Neural cell (in vitro differentiated cells): ENCODE measurements around the gene TFDP2. TPM values are rescaled to one million over a fixed set of nuclear protein-coding genes. Genes with fewer than 3 reads are reported as not detected.

ENCODE experiments used
- H2AFZ ChIP-seq: fragments of 200-600, 300-800 bp; sonication (generic), shearing (Covaris generic); 2 replicates; pipeline ENCODE4 v1.6.0; 2014; ENCODE audit warnings: low read depth, mild to moderate bottlenecking, antibody characterized with exemption, low read length, moderate library complexity
- H3F3A ChIP-seq: fragments of 200-600 bp; shearing (Covaris generic); 2 replicates; pipeline ENCODE4 v1.6.1; 2016; ENCODE audit warnings: mild to moderate bottlenecking, moderate library complexity, mixed read lengths, antibody characterized with exemption, low read length; ENCODE audit not compliant: insufficient read depth, poor library complexity, severe bottlenecking
- H3K27ac ChIP-seq: fragments of 200-600, 300-800 bp; sonication (generic), shearing (Covaris generic); 2 replicates; pipeline ENCODE4 v1.5.1; 2014; ENCODE audit warnings: mild to moderate bottlenecking, low read length, moderate library complexity
- H3K27me3 ChIP-seq: fragments of 300-800, 200-600 bp; sonication (generic), shearing (Covaris generic); 2 replicates; pipeline ENCODE4 v1.6.0; 2014; ENCODE audit warnings: mild to moderate bottlenecking, low read depth, low read length, moderate library complexity; ENCODE audit not compliant: insufficient read depth
- H3K36me3 ChIP-seq: fragments of 300-800, 200-600 bp; sonication (generic), shearing (Covaris generic); 2 replicates; pipeline ENCODE4 v1.5.1; 2014; ENCODE audit warnings: mild to moderate bottlenecking, antibody characterized with exemption, low read length, moderate library complexity; ENCODE audit not compliant: insufficient read depth
- H3K4me2 ChIP-seq: fragments of 300-800, 200-600 bp; sonication (generic), shearing (Covaris generic); 2 replicates; pipeline ENCODE4 v1.6.0; 2014; ENCODE audit warnings: mild to moderate bottlenecking, low read length
- H3K4me3 ChIP-seq: fragments of 300-800, 200-600 bp; sonication (generic), shearing (Covaris generic); 2 replicates; pipeline ENCODE4 v1.5.1; 2014; ENCODE audit warnings: mild to moderate bottlenecking, low read length, moderate library complexity
- H3K79me2 ChIP-seq: fragments of 200-600 bp; shearing (Covaris generic); replicated peaks from 2 replicates; pipeline ENCODE4 v1.6.0; 2014; ENCODE audit warnings: mild to moderate bottlenecking, low read length, moderate library complexity; ENCODE audit not compliant: insufficient read depth
- H3K9ac ChIP-seq: fragments of 300-800, 200-600 bp; sonication (generic), shearing (Covaris generic); 2 replicates; pipeline ENCODE4 v1.6.1; 2016; ENCODE audit warnings: mild to moderate bottlenecking, low read length, mixed read lengths
- H3K9me2 ChIP-seq: fragments of 200-600 bp; shearing (Covaris generic); 2 replicates; pipeline ENCODE4 v1.6.1; 2016; ENCODE audit warnings: mild to moderate bottlenecking, low read length, mixed read lengths; ENCODE audit not compliant: insufficient read depth
- H3K9me3 ChIP-seq: fragments of 200-600, 300-800 bp; sonication (generic), shearing (Covaris generic); 2 replicates; pipeline ENCODE4 v1.6.1; 2016; ENCODE audit warnings: mild to moderate bottlenecking, mixed run types, low read length, moderate library complexity, mixed read lengths
- H4K20me1 ChIP-seq: fragments of 200-600 bp; shearing (Covaris generic); 2 replicates; pipeline ENCODE4 v1.6.1; 2016; ENCODE audit warnings: mild to moderate bottlenecking, mixed run types; ENCODE audit not compliant: insufficient read depth
- EP300 ChIP-seq: fragments of 450-650 bp; conservative IDR thresholded peaks from 2 replicates; pipeline ENCODE4 v1.6.1; 2014; ENCODE audit warnings: antibody characterized with exemption, mild to moderate bottlenecking, moderate library complexity; ENCODE audit not compliant: poor library complexity, severe bottlenecking
- EZH2 ChIP-seq: fragments of 200-600, 300-800 bp; shearing (Covaris generic), sonication (generic); IDR thresholded peaks from 2 replicates; pipeline ENCODE4 v1.6.1; 2014; ENCODE audit warnings: antibody characterized with exemption, low read length, borderline replicate concordance, mild to moderate bottlenecking; ENCODE audit not compliant: insufficient read depth, poor library complexity, severe bottlenecking
- MXI1 ChIP-seq: fragments of 450-650 bp; conservative IDR thresholded peaks from 2 replicates; pipeline ENCODE4 v1.6.1; 2014; ENCODE audit warnings: antibody characterized with exemption, mild to moderate bottlenecking; ENCODE audit not compliant: poor library complexity, severe bottlenecking
- POLR2AphosphoS5 ChIP-seq: IDR thresholded peaks from 2 replicates; pipeline ENCODE4 v1.6.1; 2012
- RAD21 ChIP-seq: fragments of 450-650 bp; conservative IDR thresholded peaks from 2 replicates; pipeline ENCODE4 v1.6.1; 2014; ENCODE audit warnings: antibody characterized with exemption, mild to moderate bottlenecking, moderate library complexity
- SMC3 ChIP-seq: fragments of 450-650 bp; conservative IDR thresholded peaks from 2 replicates; pipeline ENCODE4 v1.6.1; 2014; ENCODE audit warnings: antibody characterized with exemption, mild to moderate bottlenecking, moderate library complexity; ENCODE audit not compliant: poor library complexity
- TAF1 ChIP-seq: IDR thresholded peaks from 2 replicates; pipeline ENCODE4 v1.6.1; 2012; ENCODE audit warnings: low read depth
- polyA plus RNA-seq: library from polyadenylated mRNA; depleted of rRNA; stranded (reverse); fragments of >200 nt; gene quantifications from 2 replicates; pipeline ENCODE4 v1.2.3, GENCODE V29; 2014
- TF ChIP-seq, protein P1 (sequence below): IDR thresholded peaks from 2 replicates; pipeline ENCODE4 v1.6.1; 2012; ENCODE audit warnings: borderline replicate concordance
- TF ChIP-seq, protein P2 (sequence below): fragments of 450-650 bp; IDR thresholded peaks from 2 replicates; pipeline ENCODE4 v1.5.1; 2014; ENCODE audit warnings: antibody characterized with exemption, mild to moderate bottlenecking, moderate library complexity; ENCODE audit not compliant: poor library complexity, severe bottlenecking

TFDP2 gene
- polyA plus RNA-seq, 1 donor from 2014 or later, result 17.0 TPM

DNA sequence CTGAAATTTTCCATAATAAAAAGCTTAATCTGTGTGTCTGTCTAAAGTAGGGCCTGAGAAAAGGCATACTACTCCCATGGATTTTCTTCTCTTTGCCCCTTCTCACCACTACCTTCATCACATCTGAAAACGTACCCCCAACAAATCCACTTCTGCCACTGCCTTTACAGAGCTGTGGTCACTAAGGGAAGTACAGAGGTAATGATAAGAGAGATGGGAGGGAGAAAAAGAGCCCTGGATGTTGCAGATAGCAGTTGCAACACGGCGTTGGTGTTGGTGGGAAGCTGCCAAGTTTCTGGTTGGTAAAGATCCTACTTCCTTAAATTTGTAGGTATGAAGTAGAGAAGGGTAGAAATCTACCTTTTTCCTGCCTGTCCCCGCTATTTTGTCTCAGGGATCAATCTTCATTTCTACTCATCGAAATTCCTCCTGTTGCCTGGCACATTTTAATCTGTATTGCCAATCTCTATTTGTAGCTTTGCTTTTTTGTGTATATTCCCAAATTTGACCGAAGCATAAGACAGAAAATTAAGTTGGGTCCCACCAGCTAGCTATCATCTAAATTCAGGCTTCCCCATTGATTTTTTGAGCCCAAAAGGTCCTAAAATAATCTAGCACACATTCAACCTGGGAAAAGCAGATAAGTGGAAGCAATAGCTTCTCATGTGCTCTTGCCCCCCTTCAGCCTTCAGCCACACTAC, 102.9 kb downstream of the TFDP2 start:
- H3K79me2 ChIP-seq, result no peaks in the 10 kb centered on the region
- no peaks in the 10 kb centered on the region for H4K20me1 ChIP-seq
- no peaks in the 10 kb centered on the region for H3F3A ChIP-seq
- no peak overlapping the region for H3K4me2 ChIP-seq
- TF ChIP-seq TAF1 (no peak), EZH2 (no peak), SMC3 (no peak), MXI1 (no peak), POLR2AphosphoS5 (no peak), RAD21 (no peak), EP300 (no peak)
- TF ChIP-seq, protein P1, sequence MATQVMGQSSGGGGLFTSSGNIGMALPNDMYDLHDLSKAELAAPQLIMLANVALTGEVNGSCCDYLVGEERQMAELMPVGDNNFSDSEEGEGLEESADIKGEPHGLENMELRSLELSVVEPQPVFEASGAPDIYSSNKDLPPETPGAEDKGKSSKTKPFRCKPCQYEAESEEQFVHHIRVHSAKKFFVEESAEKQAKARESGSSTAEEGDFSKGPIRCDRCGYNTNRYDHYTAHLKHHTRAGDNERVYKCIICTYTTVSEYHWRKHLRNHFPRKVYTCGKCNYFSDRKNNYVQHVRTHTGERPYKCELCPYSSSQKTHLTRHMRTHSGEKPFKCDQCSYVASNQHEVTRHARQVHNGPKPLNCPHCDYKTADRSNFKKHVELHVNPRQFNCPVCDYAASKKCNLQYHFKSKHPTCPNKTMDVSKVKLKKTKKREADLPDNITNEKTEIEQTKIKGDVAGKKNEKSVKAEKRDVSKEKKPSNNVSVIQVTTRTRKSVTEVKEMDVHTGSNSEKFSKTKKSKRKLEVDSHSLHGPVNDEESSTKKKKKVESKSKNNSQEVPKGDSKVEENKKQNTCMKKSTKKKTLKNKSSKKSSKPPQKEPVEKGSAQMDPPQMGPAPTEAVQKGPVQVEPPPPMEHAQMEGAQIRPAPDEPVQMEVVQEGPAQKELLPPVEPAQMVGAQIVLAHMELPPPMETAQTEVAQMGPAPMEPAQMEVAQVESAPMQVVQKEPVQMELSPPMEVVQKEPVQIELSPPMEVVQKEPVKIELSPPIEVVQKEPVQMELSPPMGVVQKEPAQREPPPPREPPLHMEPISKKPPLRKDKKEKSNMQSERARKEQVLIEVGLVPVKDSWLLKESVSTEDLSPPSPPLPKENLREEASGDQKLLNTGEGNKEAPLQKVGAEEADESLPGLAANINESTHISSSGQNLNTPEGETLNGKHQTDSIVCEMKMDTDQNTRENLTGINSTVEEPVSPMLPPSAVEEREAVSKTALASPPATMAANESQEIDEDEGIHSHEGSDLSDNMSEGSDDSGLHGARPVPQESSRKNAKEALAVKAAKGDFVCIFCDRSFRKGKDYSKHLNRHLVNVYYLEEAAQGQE, result no peak
- TF ChIP-seq, protein P2, sequence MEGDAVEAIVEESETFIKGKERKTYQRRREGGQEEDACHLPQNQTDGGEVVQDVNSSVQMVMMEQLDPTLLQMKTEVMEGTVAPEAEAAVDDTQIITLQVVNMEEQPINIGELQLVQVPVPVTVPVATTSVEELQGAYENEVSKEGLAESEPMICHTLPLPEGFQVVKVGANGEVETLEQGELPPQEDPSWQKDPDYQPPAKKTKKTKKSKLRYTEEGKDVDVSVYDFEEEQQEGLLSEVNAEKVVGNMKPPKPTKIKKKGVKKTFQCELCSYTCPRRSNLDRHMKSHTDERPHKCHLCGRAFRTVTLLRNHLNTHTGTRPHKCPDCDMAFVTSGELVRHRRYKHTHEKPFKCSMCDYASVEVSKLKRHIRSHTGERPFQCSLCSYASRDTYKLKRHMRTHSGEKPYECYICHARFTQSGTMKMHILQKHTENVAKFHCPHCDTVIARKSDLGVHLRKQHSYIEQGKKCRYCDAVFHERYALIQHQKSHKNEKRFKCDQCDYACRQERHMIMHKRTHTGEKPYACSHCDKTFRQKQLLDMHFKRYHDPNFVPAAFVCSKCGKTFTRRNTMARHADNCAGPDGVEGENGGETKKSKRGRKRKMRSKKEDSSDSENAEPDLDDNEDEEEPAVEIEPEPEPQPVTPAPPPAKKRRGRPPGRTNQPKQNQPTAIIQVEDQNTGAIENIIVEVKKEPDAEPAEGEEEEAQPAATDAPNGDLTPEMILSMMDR, result no peak
- no peak overlapping the region for H2AFZ ChIP-seq
- no peaks in the 10 kb centered on the region for H3K36me3 ChIP-seq
- H3K9ac ChIP-seq, result no peak overlapping the region
- no peaks in the 10 kb centered on the region for H3K27me3 ChIP-seq
- no peaks in the 10 kb centered on the region for H3K9me2 ChIP-seq
- H3K4me3 ChIP-seq, result no peak overlapping the region
- no peak overlapping the region for H3K27ac ChIP-seq
- peaks cover 2% of the 10 kb centered on the region for H3K9me3 ChIP-seq

DNA sequence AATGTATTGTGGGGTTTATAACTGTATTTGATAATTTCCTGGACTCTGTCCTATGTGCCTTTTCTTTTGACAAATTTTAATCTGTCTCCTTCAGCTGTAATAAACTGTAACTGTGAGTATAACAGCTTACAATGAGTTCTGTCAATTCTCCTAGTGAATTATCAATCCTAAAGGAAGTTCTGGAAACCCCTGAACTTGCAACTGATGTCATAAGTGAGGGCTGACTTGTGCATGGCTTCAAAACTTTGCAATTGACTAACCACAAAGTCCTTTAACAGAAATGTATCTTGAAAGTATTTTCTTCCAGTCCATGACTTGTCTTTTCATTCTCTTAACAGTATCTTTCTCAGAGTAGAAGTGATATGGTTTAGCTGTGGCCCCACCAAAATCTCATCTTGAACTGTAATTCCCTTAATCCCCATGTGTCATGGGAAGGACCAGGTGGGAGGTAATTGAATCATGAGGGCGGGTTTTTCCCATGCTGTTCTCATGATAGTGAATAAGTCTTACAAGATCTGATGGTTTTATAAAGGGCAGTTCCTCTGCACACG, 108.3 kb downstream of the TFDP2 start:
- Histone ChIP-seq H3K4me3 (no peak overlapping the region), H3K36me3 (no peaks in the 10 kb centered on the region), H3K79me2 (no peaks in the 10 kb centered on the region), H3F3A (no peaks in the 10 kb centered on the region), H3K9me2 (no peaks in the 10 kb centered on the region), H3K9ac (no peak overlapping the region), H3K4me2 (no peak overlapping the region), H4K20me1 (no peaks in the 10 kb centered on the region), H3K27ac (no peak overlapping the region), H2AFZ (no peak overlapping the region), H3K9me3 (peaks cover 2% of the 10 kb centered on the region), H3K27me3 (no peaks in the 10 kb centered on the region)
- TF ChIP-seq SMC3 (no peak), RAD21 (no peak), EZH2 (no peak), POLR2AphosphoS5 (no peak), MXI1 (no peak), TAF1 (no peak), EP300 (no peak)
- TF ChIP-seq, protein P1, result no peak
- TF ChIP-seq, protein P2, result no peak
